Liver (tissue), 9 donors: Measurements from ENCODE around the gene WDR86. TPM values are rescaled to one million over a fixed set of nuclear protein-coding genes. Genes with fewer than 3 reads are reported as not detected.

Source experiments
- DNase-seq: peaks from one replicate; pipeline ENCODE4 v3.0.0-alpha.2; 2017; ENCODE audit warnings: low spot score
- H3K27ac ChIP-seq, 2 donors: one replicate each; pipeline ENCODE4 v1.7.0; 2013; ENCODE audit warnings: inconsistent platforms in 2 of 2, low read length in 2 of 2, control low read depth in 1 of 2, low read depth in 1 of 2, mild to moderate bottlenecking in 1 of 2
- H3K27me3 ChIP-seq, 4 donors: one replicate each; pipeline versions ENCODE4 v1.6.1 to v1.7.0; 2013; ENCODE audit warnings: low read length in 3 of 4, inconsistent platforms in 1 of 4, mild to moderate bottlenecking in 1 of 4, moderate library complexity in 1 of 4; ENCODE audit not compliant: control insufficient read depth in 4 of 4, insufficient read depth in 4 of 4
- H3K36me3 ChIP-seq, 4 donors: one replicate each; pipeline versions ENCODE4 v1.6.1 to v1.7.0; 2013; ENCODE audit warnings: low read length in 3 of 4, mild to moderate bottlenecking in 3 of 4, low read depth in 1 of 4, moderate library complexity in 1 of 4; ENCODE audit not compliant: control insufficient read depth in 4 of 4, insufficient read depth in 3 of 4
- H3K4me1 ChIP-seq, 4 donors: one replicate each; pipeline versions ENCODE4 v1.6.1 to v1.7.0; 2013; ENCODE audit warnings: low read length in 3 of 4, mild to moderate bottlenecking in 3 of 4, moderate library complexity in 1 of 4; ENCODE audit not compliant: control insufficient read depth in 4 of 4, insufficient read depth in 4 of 4
- H3K4me3 ChIP-seq, 3 donors: one replicate each; pipeline versions ENCODE4 v1.6.1 to v1.7.0; 2013; ENCODE audit warnings: low read length in 3 of 3, control low read depth in 1 of 3, low read depth in 1 of 3, mild to moderate bottlenecking in 1 of 3
- H3K9ac ChIP-seq, 2 donors: one replicate each; pipeline ENCODE4 v1.7.0; 2013; ENCODE audit warnings: low read length in 2 of 2, mild to moderate bottlenecking in 2 of 2, moderate library complexity in 2 of 2, control low read depth in 1 of 2, low read depth in 1 of 2
- H3K9me3 ChIP-seq, 4 donors: one replicate each; pipeline versions ENCODE4 v1.6.1 to v1.7.0; 2013; ENCODE audit warnings: low read length in 3 of 4; ENCODE audit not compliant: control insufficient read depth in 4 of 4
- CTCF ChIP-seq: fragments of 150-350 bp; IDR thresholded peaks from 2 replicates; pipeline ENCODE4 v1.5.1; 2017; ENCODE audit warnings: improper control_type of control experiment, low read depth, low read length; ENCODE audit not compliant: missing input control
- EGR1 ChIP-seq, 2 donors: IDR thresholded peaks; 2 replicates each; pipeline ENCODE4 v1.6.1; 2016 to 2018; ENCODE audit warnings: antibody characterized with exemption in 2 of 2, low read depth in 2 of 2
- FOXA1 ChIP-seq: IDR thresholded peaks from 2 replicates; pipeline ENCODE4 v1.6.1; 2016; ENCODE audit warnings: antibody characterized with exemption
- FOXA2 ChIP-seq: IDR thresholded peaks from 2 replicates; pipeline ENCODE4 v1.6.1; 2016; ENCODE audit warnings: antibody characterized with exemption
- HNF4G ChIP-seq: IDR thresholded peaks from 2 replicates; pipeline ENCODE4 v1.6.1; 2016; ENCODE audit warnings: antibody characterized with exemption
- MAX ChIP-seq: IDR thresholded peaks from 2 replicates; pipeline ENCODE4 v1.6.1; 2016; ENCODE audit warnings: antibody characterized with exemption
- NR2F2 ChIP-seq: IDR thresholded peaks from 2 replicates; pipeline ENCODE4 v1.6.1; 2016; ENCODE audit warnings: antibody characterized with exemption
- RAD21 ChIP-seq, 2 donors: IDR thresholded peaks; 2 replicates each; pipeline ENCODE4 v1.6.1; 2016; ENCODE audit warnings: antibody characterized with exemption in 2 of 2, mild to moderate bottlenecking in 2 of 2
- REST ChIP-seq: IDR thresholded peaks from 2 replicates; pipeline ENCODE4 v1.6.1; 2016; ENCODE audit warnings: antibody characterized with exemption, mild to moderate bottlenecking
- RXRA ChIP-seq, 2 donors: IDR thresholded peaks; 2 replicates each; pipeline ENCODE4 v1.6.1; 2017 to 2018; ENCODE audit warnings: antibody characterized with exemption in 2 of 2, mild to moderate bottlenecking in 1 of 2
- SP1 ChIP-seq: IDR thresholded peaks from 2 replicates; pipeline ENCODE4 v1.6.1; 2018; ENCODE audit warnings: antibody characterized with exemption, mild to moderate bottlenecking
- TAF1 ChIP-seq: conservative IDR thresholded peaks from 2 replicates; pipeline ENCODE4 v1.6.1; 2016; ENCODE audit warnings: antibody characterized with exemption, mild to moderate bottlenecking
- YY1 ChIP-seq: IDR thresholded peaks from 2 replicates; pipeline ENCODE4 v1.6.1; 2016; ENCODE audit warnings: antibody characterized with exemption, mild to moderate bottlenecking
- ZBTB33 ChIP-seq: IDR thresholded peaks from 2 replicates; pipeline ENCODE4 v1.6.1; 2016; ENCODE audit warnings: antibody characterized with exemption
- WGBS: extraction: QIAGEN DNeasy Blood & Tissue Kit; methylation state at CpG from one replicate; pipeline ENCODE4 v1.1.7; 2013; 5-methylcytosine and 5-hydroxymethylcytosine counted together
- polyA plus RNA-seq, 2 donors: library from polyadenylated mRNA; stranded (reverse) in 1 of 2; unstranded in 1 of 2; fragments of 200-250 nt in 1 of 2; fragments of >200 nt in 1 of 2; fragmentation: Nextera tagmentation in 1 of 2; extraction: Ambion mirVana in 1 of 2; gene quantifications; one replicate each; pipeline versions ENCODE4 v1.2.1 to v1.2.3, GENCODE V29; 2013 to 2015
- total RNA-seq, 2 donors: library from RNA; depleted of rRNA; stranded (reverse); fragments of >200 nt; gene quantifications; one replicate each; pipeline ENCODE4 v1.2.3, GENCODE V29; 2014
- donor health status: healthy.
- donor health status: healthy.
- donor health status: healthy.
- donor health status: healthy.
- donor health status: healthy.

The WDR86 gene
- total and polyA plus RNA-seq, 4 donors: 0.35 to 4.9 (median 0.77) TPM

GRCh38 chr7:151454932-151455530 lies 45.2 kb upstream of the WDR86 start:
- no peak for DNase-seq
- Histone ChIP-seq H3K4me3 (no peak overlapping the region), H3K27me3 (no peaks in the 10 kb centered on the region), H3K36me3 (no peaks in the 10 kb centered on the region), H3K9me3 (no peaks in the 10 kb centered on the region), H3K9ac (no peak overlapping the region), H3K27ac (no peak overlapping the region), H3K4me1 (peaks cover 0 to 9% (median 5%) of the 10 kb centered on the region in 4 donors)
- TF ChIP-seq EGR1 (IDR thresholded peaks at IDR 0.05; ENCODE audit: low read depth in 2 of 2) (no peak), FOXA1 (no peak), FOXA2 (no peak), RAD21 (IDR thresholded peaks at IDR 0.05) (no peak), SP1 (no peak), REST (no peak), NR2F2 (no peak), CTCF (no peak), YY1 (no peak)
- 93% methylated on average over 15 of the region's 15 CpGs for whole genome bisulfite sequencing

- no peak for DNase-seq
- no peaks in the 10 kb centered on the region for H3K9me3 ChIP-seq
- H3K36me3 ChIP-seq: no peaks in the 10 kb centered on the region
- WGBS: 96% methylated on average over 14 of the region's 14 CpGs
- H3K4me1 ChIP-seq: peaks cover 0 to 2% (median under 1%) of the 10 kb centered on the region in 4 donors
- H3K4me3 ChIP-seq: no peak overlapping the region
- H3K27me3 ChIP-seq: no peaks in the 10 kb centered on the region
- H3K27ac ChIP-seq: no peak overlapping the region
- H3K9ac ChIP-seq: no peak overlapping the region
- no peak for TF ChIP-seq HNF4G
- no peak for TF ChIP-seq SP1
- TF ChIP-seq CTCF: no peak
- no peak for TF ChIP-seq TAF1
- no peak for TF ChIP-seq RXRA (IDR thresholded peaks at IDR 0.05)
- TF ChIP-seq MAX: no peak
- TF ChIP-seq FOXA1: no peak
- TF ChIP-seq EGR1 (IDR thresholded peaks at IDR 0.05; ENCODE audit: low read depth in 2 of 2): no peak
- TF ChIP-seq ZBTB33: no peak
- no peak for TF ChIP-seq RAD21 (IDR thresholded peaks at IDR 0.05)
- no peak for TF ChIP-seq YY1
These were observed 44.5 kb upstream of the WDR86 start for GRCh38 chr7:151454305-151454704.
